ENCODE results near the gene CPNE2.
"Not testable (repeated sequence)": the region's sequence is repeated elsewhere in the genome, so short reads cannot be mapped to it uniquely, and the experiment has no call there.

Gene CPNE2

DNA sequence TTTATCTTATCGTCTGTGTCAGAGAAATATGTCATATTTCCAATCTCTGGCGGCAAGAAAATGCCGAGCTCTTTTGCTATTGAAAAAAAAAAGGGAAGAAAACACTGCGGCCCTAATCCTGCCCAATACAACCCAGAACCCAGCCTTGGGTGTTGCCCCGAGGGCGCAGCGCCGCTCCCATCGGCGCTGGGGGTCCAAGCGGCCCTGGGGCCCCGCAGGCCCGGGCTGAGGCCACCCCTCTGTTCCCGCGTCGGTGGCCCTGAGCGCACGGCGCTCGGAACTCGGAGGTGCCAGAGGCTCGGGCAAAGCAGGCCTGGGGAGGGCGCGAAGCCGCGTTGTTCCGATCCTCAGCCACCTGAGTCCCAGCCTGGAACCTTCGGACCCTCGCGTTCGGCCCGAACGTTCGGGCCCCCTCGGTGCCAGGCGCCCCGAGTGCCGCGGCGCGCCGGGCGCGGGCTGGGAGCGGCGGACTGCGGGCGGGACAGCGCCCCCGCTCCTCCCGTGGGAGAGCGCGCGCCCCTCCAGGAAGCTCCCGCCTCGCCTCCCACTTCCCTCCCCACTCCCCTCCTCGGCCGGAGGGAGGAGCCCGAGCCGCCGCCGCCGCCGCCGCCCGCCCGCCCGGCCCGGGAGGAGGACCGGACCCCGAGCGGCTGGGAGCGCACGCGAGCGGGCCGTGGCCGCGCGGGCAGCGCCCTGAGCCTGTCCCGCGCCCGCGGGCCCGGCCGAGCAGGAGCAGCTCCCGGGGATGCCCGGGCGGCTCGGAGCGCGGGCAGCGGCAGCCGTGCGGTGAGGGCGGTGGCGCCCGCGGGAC lies at the start of gene CPNE2:
Gene CPNE2 (plus strand): TSS at position 609 of the 811 bp plus-strand sequence. CDS start 18,160 bp downstream, outside the sequence.
- peak; percentile 40 for DNase-seq

DNA sequence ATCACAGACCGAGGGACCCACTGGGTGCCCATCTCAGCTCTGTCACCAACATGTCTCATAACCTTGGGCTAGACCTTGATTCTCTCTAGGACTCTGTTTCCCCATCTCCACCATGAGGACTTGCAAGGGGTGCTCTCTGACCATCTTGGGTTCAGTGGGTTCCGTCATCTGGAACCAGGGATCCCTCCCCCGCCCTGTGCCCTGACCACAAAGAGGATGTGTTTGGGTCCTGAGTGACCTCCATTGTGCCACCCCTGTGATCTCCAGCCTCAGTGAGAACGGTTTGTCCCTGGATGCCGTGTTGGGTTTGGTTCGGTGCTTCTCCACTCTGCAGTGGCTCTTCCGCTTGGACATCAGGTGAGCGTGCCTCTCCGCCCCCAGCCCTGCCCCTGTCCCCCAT lies 49.1 kb upstream of the CPNE2 start:
- no peak for DNase-seq

- no peak for DNase-seq
Observed at GRCh38 chr16:57044931-57045693, 47.3 kb upstream of the CPNE2 start.

GRCh38 chr16:57045694-57046381 lies 46.5 kb upstream of the CPNE2 start:
- DNase-seq: no peak

- DNase-seq: no peak
Observed at GRCh38 chr16:57048095-57048494, 44.3 kb upstream of the CPNE2 start.

DNA sequence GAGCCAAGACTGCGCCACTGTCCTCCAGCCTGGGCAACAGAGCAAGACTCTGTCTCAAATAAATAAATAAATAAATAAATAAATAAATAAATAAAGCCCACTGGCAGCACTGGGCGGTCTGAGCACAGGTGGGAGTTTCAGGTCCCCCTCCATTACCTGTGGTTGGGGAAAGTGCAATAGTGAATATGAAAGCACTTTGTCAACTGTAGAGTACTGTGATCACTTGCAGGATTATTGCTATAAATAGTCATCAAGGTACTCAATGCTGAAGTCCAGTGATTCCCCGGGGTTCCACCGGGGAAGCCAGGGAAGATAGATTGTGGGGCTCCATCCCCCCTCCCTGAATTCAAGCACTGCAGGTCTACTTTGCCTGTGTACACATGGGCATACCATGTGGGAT lies 42.7 kb upstream of the CPNE2 start:
- no peak for DNase-seq

DNA sequence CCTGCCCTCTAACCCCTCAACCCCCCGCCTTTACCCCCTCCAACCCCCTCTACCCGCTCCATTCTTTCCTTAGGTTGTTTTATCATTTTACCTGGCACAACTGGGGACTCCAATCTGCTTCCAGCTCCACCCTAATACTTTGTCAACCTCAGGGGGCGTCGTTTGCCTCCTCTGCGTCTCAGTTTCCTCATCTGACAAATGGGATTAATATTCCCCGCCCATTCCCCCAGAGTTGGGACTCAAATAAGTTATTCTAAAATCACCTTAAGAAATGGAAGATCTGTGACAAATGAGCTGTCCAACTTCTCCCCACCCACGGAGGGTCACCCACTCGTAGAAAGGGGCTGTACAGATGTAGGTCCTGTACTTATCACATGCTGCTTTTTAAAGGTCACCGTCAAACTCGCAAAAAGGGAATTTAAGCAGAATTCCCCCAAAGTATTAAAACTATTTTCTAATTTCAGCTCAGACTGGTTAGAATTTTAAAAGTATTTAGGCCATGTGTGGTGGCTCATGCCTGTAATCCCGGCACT lies 40.6 kb upstream of the CPNE2 start:
- no peak for DNase-seq

DNA sequence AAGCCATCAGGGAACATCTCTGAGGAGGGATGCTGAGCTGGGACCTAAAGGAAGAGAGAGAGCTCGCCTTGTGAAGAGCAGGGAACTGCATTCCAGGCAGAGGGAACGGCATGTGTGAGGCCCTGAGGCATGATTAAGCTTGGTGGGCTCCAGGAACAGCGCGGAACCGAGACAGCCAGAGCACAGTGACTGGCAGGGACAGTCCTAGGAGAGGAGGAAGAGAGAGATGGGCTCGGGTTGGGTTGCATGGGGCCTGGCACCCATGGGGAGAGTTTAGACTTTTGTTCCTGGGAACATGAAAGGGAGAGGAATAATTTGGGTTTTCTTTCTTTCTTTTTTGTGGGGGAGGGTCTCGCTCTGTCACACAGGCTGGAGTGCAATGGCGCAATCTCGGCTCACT lies 39.2 kb upstream of the CPNE2 start:
- no peak for DNase-seq

- no peak for DNase-seq
Observed at GRCh38 chr16:57054338-57054737, 38.0 kb upstream of the CPNE2 start.

DNA sequence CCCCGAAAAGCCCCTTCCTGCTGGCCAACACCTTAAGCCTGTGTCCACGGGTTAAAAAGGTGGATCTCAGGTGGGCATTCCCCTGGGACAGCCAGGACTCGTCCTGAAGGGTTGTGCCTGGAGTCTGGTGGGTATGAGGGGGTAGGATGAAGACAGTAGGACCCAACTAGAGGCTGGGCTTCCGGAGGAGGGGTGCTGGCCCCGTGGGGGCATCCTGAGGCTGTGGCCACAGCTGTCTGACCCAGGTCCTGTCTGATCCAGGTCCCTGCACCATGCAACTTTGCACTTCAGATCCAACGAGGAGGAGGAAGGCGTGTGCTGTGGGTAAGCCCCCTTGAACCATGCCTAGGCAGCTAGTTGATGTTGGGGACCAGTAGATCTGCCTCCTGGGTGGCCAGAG lies 37.6 kb upstream of the CPNE2 start:
- DNase-seq: no peak

GRCh38 chr16:57055671-57056070 lies 36.7 kb upstream of the CPNE2 start:
- no peak for DNase-seq

DNA sequence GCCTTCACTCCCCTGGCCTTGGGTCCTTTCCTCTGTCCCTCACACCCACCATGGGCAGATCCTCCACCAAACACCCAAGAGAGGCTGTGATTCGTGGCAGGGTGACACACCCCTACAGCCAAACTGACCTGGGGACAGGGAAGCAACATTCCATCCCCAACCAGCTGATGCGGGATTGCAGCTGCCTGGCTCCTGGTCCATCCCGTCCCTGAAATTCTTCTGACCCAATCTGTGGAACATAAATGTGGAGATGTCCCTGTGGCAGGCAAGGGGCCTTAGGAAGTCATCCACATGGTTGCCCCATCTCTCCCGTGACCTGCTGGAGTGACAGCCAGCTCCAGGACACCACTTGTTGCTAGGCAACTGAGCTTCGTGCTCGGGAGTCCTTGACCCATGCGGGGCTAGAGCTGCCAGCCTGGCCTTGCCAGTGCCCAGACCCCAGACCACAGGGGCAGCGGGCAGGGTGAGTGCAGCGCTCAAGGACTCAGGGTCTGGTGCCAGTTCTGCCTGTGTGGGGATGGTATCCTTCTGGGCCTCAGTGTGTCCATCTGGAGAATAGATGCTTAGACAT lies 34.0 kb upstream of the CPNE2 start:
- no peak for DNase-seq

- DNase-seq: no peak
Observed at GRCh38 chr16:57060323-57061083, 31.9 kb upstream of the CPNE2 start.

GRCh38 chr16:57061084-57061905 lies 31.1 kb upstream of the CPNE2 start:
- DNase-seq: no peak

- no peak for DNase-seq
Observed at GRCh38 chr16:57062329-57062728, 30.1 kb upstream of the CPNE2 start.

DNA sequence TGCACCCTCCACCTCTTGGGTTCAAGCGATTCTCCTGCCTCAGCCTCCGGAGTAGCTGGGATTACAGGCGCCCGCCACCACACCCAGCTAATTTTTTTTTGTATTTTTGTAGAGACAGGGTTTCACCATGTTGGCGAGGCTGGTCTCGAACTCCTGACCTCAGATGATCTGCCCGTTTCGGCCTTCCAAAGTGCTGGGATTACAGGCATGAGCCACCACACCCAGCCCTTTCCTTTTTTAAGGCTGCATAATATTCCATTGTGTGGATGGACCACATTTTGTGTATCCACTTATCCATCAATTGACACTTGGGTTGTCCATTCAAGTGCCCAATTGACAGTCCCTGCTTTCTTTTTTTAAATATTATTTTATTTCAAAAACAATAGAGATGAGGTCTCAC lies 29.2 kb upstream of the CPNE2 start:
- not testable (repeated sequence) for DNase-seq

DNA sequence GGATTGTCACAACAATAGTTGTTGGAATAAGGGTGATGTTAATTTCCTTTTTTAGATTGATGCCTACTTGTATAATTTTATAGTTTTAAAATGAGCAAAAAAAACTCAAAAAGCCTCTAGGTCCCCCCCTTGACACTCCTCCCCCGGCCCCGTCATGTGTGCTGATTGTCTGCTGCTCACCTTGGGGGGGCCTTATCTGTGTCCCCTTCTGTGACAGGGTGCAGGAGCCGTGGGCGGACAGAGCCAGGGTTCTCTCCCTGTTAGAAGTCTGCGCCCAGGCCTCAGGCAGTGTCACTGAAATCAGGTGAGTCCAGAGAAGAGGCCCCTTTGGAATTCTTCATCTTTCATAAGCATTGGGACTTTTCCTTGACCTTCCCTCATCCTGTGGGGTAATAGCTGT lies 27.4 kb upstream of the CPNE2 start:
- no peak for DNase-seq

DNA sequence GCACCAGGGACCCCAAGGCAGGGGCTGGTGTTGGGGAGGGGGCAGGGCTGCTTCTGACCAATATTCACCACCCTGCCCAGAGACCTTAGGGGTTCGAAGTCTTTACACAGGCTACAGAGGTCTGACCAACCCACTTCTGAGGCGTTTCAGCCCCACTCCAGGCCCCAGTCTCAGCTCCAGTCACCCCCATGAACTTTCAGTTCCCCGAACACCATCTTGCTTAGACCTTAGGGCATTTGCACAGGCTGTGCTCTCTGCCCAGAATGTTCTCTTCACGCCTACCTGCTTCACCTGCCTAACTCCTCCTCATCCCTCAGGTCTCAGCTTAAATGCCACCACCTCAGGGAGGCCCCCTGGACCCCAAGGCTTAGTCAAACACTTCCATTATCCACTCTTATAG lies 25.8 kb upstream of the CPNE2 start:
- DNase-seq: no peak

GRCh38 chr16:57067347-57067746 lies 25.0 kb upstream of the CPNE2 start:
- no peak for DNase-seq

- no peak for DNase-seq
Observed at GRCh38 chr16:57069053-57069452, 23.3 kb upstream of the CPNE2 start.

DNA sequence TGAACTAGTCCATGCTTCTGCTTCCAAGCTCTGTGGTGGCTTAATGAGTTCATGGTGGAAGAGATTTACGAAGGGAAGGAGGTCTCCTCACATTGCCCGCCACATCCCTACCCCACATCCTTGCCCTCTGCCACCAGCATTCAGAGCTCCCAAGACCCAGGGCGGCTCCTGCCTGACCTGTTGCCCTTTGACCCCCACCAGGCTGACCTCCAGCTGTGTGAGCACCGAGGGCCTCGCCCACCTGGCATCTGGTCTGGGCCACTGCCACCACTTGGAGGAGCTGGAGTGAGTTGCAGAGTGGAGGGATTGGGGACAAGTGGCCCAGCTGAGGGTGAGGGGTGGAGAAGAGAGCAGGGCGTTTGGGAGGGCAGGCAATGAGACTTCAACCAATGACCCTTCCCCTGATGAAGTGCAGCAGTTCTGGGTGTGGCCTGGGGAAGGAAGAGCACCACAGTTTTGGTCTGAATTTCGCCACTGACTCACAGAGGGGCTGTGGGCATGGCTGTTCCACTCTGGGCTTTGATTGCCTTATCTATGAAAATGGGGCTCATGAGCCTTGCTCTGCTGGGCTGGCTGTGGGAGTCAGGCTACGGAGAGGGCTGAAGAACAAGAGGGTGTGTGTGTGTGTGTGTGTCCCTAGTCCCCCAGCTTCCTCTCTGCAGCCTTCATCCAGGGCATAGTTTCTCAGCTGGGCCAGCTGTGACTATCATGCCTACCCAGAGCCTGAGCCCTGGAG lies 22.6 kb upstream of the CPNE2 start:
- DNase-seq: no peak
